GM23338 (cell line): ENCODE results near the gene GAA. TPM values are rescaled to one million over a fixed set of nuclear protein-coding genes. Genes with fewer than 3 reads are reported as not detected.
A peak's percentile ranks its signal among the peaks of the same experiment; 100 is the strongest.

Experiments used
- ATAC-seq: fragments of 200-7000 bp; cut with Tn5 transposase; 3 replicates; pipeline ENCODE4 v1.9.1; 2020
- DNase-seq: peaks from one replicate; pipeline ENCODE4 v3.0.0-alpha.2; 2015; ENCODE audit warnings: low spot score
- H2AFZ ChIP-seq: fragments of 200-600 bp; sonication (generic); 2 replicates; pipeline ENCODE4 v1.8.0; 2016; ENCODE audit warnings: antibody characterized with exemption, mild to moderate bottlenecking, moderate library complexity
- H3F3A ChIP-seq: fragments of 200-600 bp; sonication (generic); replicated peaks from 2 replicates; pipeline ENCODE4 v1.8.0; 2017; ENCODE audit warnings: antibody characterized with exemption, mixed run types, low read depth
- H3K27ac ChIP-seq: fragments of 200-600 bp; sonication (generic); 2 replicates; pipeline ENCODE4 v1.6.1; 2016; ENCODE audit warnings: low read depth
- H3K27me3 ChIP-seq: fragments of 200-600 bp; sonication (generic); 2 replicates; pipeline ENCODE4 v1.8.0; 2016; ENCODE audit warnings: mild to moderate bottlenecking, mixed run types, moderate library complexity; ENCODE audit not compliant: insufficient read depth
- H3K36me3 ChIP-seq: fragments of 200-600 bp; sonication (generic); 2 replicates; pipeline ENCODE4 v1.8.0; 2016; ENCODE audit warnings: mild to moderate bottlenecking; ENCODE audit not compliant: insufficient read depth
- H3K4me1 ChIP-seq: fragments of 200-600 bp; sonication (generic); 2 replicates; pipeline ENCODE4 v1.8.0; 2016; ENCODE audit warnings: mild to moderate bottlenecking, moderate library complexity; ENCODE audit not compliant: insufficient read depth
- H3K4me2 ChIP-seq: fragments of 200-600 bp; sonication (generic); 2 replicates; pipeline ENCODE4 v1.7.1; 2017; ENCODE audit warnings: mixed run types
- H3K4me3 ChIP-seq: fragments of 200-600 bp; sonication (generic); 2 replicates; pipeline ENCODE4 v1.6.1; 2016; ENCODE audit warnings: mixed run types
- H3K79me2 ChIP-seq: fragments of 200-600 bp; sonication (generic); replicated peaks from 2 replicates; pipeline ENCODE4 v1.8.0; 2017; ENCODE audit warnings: mild to moderate bottlenecking; ENCODE audit not compliant: insufficient read depth
- H3K9me2 ChIP-seq: fragments of 200-600 bp; sonication (generic); 2 replicates; pipeline ENCODE4 v1.8.0; 2017; ENCODE audit not compliant: insufficient read depth
- H4K20me1 ChIP-seq: fragments of 200-600 bp; sonication (generic); replicated peaks from 2 replicates; pipeline ENCODE4 v1.8.0; 2017; ENCODE audit warnings: mild to moderate bottlenecking; ENCODE audit not compliant: insufficient read depth
- H3K27ac Mint-ChIP-seq: 2 replicates; pipeline ENCODE4 v1.8.0; 2020; ENCODE audit warnings: inconsistent platforms, mild to moderate bottlenecking, moderate library complexity, mixed read lengths
- H3K27me3 Mint-ChIP-seq: 3 replicates; pipeline ENCODE4 v1.8.0; 2022; ENCODE audit warnings: low read depth, mild to moderate bottlenecking, moderate library complexity, mixed read lengths, inconsistent platforms; ENCODE audit not compliant: insufficient read depth, poor library complexity
- H3K36me3 Mint-ChIP-seq: 3 replicates; pipeline ENCODE4 v1.8.0; 2021; ENCODE audit warnings: low read depth, mild to moderate bottlenecking, inconsistent platforms, moderate library complexity, mixed read lengths
- H3K4me1 Mint-ChIP-seq: 3 replicates; pipeline ENCODE4 v1.8.0; 2020; ENCODE audit warnings: mild to moderate bottlenecking, inconsistent platforms, mixed read lengths
- H3K4me3 Mint-ChIP-seq: 3 replicates; pipeline ENCODE4 v1.8.0; 2021; ENCODE audit warnings: moderate library complexity, mild to moderate bottlenecking, inconsistent platforms, mixed read lengths
- H3K9me3 Mint-ChIP-seq: 3 replicates; pipeline ENCODE4 v1.8.0; 2020; ENCODE audit warnings: moderate library complexity, mild to moderate bottlenecking, inconsistent platforms, mixed read lengths
- CREB1 ChIP-seq: fragments of 250-450 bp; sonication (Bioruptor Pico); IDR thresholded peaks from 2 replicates; pipeline ENCODE4 v1.5.0; 2020; ENCODE audit warnings: low read depth, mild to moderate bottlenecking, moderate library complexity
- CTCF ChIP-seq, 2 experiments: fragments of 200-600 bp in 1 of 2; sonication (generic) in 1 of 2; conservative IDR thresholded peaks; 2 replicates each; pipeline versions ENCODE4 v1.5.1 to v1.6.1; 2016 to 2017; ENCODE audit warnings: antibody characterized with exemption in 2 of 2, low read depth in 2 of 2, mild to moderate bottlenecking in 2 of 2, moderate library complexity in 1 of 2
- EZH2 ChIP-seq: fragments of 200-600 bp; sonication (generic); IDR thresholded peaks from one replicate; pipeline ENCODE4 v1.8.0; 2017; ENCODE audit warnings: antibody characterized with exemption, mild to moderate bottlenecking, low read depth; ENCODE audit not compliant: unreplicated experiment
- EZH2phosphoT487 ChIP-seq: fragments of 200-600 bp; sonication (generic); IDR thresholded peaks from one replicate; pipeline ENCODE4 v1.8.1; 2018; ENCODE audit warnings: antibody characterized with exemption; ENCODE audit not compliant: unreplicated experiment
- JUNB ChIP-seq: IDR thresholded peaks from one replicate; pipeline ENCODE4 v1.6.1; 2016; ENCODE audit warnings: antibody characterized with exemption; ENCODE audit not compliant: unreplicated experiment
- NANOG ChIP-seq: IDR thresholded peaks from 2 replicates; pipeline ENCODE4 v1.6.1; 2016; ENCODE audit warnings: antibody characterized with exemption, borderline replicate concordance
- POLR2AphosphoS5 ChIP-seq: IDR thresholded peaks from 2 replicates; pipeline ENCODE4 v1.6.1; 2016; ENCODE audit warnings: antibody characterized with exemption, low read depth
- STAT1 ChIP-seq: IDR thresholded peaks from one replicate; pipeline ENCODE4 v1.6.1; 2016; ENCODE audit warnings: antibody characterized with exemption; ENCODE audit not compliant: unreplicated experiment
- ZNF114 ChIP-seq: fragments of 250-450 bp; sonication (Bioruptor Pico); IDR thresholded peaks from 2 replicates; pipeline ENCODE4 v1.5.0; 2020; ENCODE audit warnings: mild to moderate bottlenecking, moderate library complexity
- ZNF331 ChIP-seq: fragments of 250-450 bp; sonication (Bioruptor Pico); IDR thresholded peaks from 2 replicates; pipeline ENCODE4 v1.5.0; 2020; ENCODE audit warnings: low read depth, mild to moderate bottlenecking, moderate library complexity
- polyA plus RNA-seq: library from polyadenylated mRNA; unstranded; fragments of >200 nt; fragmentation: Nextera tagmentation; extraction: Ambion mirVana; gene quantifications from 2 replicates; pipeline ENCODE4 v1.2.1, GENCODE V29; 2016
- total RNA-seq: library from RNA; depleted of rRNA; stranded (reverse); fragments of >200 nt; shearing (Covaris generic); gene quantifications from 2 replicates; pipeline ENCODE4 v1.2.3, GENCODE V29; 2014
- TF ChIP-seq, protein P1 (sequence below): IDR thresholded peaks from one replicate; pipeline ENCODE4 v1.6.1; 2018; ENCODE audit warnings: antibody characterized with exemption; ENCODE audit not compliant: unreplicated experiment
- TF ChIP-seq, protein P2 (sequence below): IDR thresholded peaks from 2 replicates; pipeline ENCODE4 v1.6.1; 2016; ENCODE audit warnings: antibody characterized with exemption
- TF ChIP-seq, protein P3 (sequence below): fragments of 250-450 bp; sonication (Bioruptor Pico); IDR thresholded peaks from 2 replicates; pipeline ENCODE4 v1.5.0; 2020; ENCODE audit warnings: mild to moderate bottlenecking, moderate library complexity

The GAA gene
- total and polyA plus RNA-seq, 2 experiments from 2014 or later = 72.5 to 98.1 TPM

GRCh38 chr17:80053102-80053501, 48.3 kb upstream of the GAA start:
- Histone ChIP-seq H3K79me2 (no peaks in the 10 kb centered on the region), H3F3A (no peaks in the 10 kb centered on the region), H4K20me1 (no peaks in the 10 kb centered on the region), H2AFZ (no peak overlapping the region), H3K9me2 (no peaks in the 10 kb centered on the region), H3K36me3 (no peaks in the 10 kb centered on the region), H3K27ac (peak overlapping the region; percentile 51; the same call in 1 of the 2 replicates), H3K4me1 (peaks cover 6% of the 10 kb centered on the region), H3K4me3 (no peak overlapping the region), H3K27me3 (no peaks in the 10 kb centered on the region), H3K4me2 (no peak overlapping the region)
- no peak for ATAC-seq
- Mint-ChIP-seq H3K4me3 (no peak overlapping the region; the same call in 2 of the 3 replicates), H3K27me3 (peaks cover 9% of the 10 kb centered on the region), H3K9me3 (no peaks in the 10 kb centered on the region), H3K27ac (no peak overlapping the region), H3K36me3 (peaks cover 12% of the 10 kb centered on the region; the same call in 2 of the 3 replicates), H3K4me1 (peaks cover 24% of the 10 kb centered on the region)
- no peak for TF ChIP-seq ZNF114 (CRISPR knock-in tag)
- TF ChIP-seq, protein P1, sequence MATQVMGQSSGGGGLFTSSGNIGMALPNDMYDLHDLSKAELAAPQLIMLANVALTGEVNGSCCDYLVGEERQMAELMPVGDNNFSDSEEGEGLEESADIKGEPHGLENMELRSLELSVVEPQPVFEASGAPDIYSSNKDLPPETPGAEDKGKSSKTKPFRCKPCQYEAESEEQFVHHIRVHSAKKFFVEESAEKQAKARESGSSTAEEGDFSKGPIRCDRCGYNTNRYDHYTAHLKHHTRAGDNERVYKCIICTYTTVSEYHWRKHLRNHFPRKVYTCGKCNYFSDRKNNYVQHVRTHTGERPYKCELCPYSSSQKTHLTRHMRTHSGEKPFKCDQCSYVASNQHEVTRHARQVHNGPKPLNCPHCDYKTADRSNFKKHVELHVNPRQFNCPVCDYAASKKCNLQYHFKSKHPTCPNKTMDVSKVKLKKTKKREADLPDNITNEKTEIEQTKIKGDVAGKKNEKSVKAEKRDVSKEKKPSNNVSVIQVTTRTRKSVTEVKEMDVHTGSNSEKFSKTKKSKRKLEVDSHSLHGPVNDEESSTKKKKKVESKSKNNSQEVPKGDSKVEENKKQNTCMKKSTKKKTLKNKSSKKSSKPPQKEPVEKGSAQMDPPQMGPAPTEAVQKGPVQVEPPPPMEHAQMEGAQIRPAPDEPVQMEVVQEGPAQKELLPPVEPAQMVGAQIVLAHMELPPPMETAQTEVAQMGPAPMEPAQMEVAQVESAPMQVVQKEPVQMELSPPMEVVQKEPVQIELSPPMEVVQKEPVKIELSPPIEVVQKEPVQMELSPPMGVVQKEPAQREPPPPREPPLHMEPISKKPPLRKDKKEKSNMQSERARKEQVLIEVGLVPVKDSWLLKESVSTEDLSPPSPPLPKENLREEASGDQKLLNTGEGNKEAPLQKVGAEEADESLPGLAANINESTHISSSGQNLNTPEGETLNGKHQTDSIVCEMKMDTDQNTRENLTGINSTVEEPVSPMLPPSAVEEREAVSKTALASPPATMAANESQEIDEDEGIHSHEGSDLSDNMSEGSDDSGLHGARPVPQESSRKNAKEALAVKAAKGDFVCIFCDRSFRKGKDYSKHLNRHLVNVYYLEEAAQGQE = no peak
- no peak for TF ChIP-seq EZH2phosphoT487
- no peak for TF ChIP-seq JUNB
- TF ChIP-seq NANOG = no peak
- TF ChIP-seq EZH2 = no peak
- TF ChIP-seq POLR2AphosphoS5 = no peak
- TF ChIP-seq, protein P2, sequence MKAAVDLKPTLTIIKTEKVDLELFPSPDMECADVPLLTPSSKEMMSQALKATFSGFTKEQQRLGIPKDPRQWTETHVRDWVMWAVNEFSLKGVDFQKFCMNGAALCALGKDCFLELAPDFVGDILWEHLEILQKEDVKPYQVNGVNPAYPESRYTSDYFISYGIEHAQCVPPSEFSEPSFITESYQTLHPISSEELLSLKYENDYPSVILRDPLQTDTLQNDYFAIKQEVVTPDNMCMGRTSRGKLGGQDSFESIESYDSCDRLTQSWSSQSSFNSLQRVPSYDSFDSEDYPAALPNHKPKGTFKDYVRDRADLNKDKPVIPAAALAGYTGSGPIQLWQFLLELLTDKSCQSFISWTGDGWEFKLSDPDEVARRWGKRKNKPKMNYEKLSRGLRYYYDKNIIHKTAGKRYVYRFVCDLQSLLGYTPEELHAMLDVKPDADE = no peak
- no peak for TF ChIP-seq CREB1
- TF ChIP-seq, protein P3, sequence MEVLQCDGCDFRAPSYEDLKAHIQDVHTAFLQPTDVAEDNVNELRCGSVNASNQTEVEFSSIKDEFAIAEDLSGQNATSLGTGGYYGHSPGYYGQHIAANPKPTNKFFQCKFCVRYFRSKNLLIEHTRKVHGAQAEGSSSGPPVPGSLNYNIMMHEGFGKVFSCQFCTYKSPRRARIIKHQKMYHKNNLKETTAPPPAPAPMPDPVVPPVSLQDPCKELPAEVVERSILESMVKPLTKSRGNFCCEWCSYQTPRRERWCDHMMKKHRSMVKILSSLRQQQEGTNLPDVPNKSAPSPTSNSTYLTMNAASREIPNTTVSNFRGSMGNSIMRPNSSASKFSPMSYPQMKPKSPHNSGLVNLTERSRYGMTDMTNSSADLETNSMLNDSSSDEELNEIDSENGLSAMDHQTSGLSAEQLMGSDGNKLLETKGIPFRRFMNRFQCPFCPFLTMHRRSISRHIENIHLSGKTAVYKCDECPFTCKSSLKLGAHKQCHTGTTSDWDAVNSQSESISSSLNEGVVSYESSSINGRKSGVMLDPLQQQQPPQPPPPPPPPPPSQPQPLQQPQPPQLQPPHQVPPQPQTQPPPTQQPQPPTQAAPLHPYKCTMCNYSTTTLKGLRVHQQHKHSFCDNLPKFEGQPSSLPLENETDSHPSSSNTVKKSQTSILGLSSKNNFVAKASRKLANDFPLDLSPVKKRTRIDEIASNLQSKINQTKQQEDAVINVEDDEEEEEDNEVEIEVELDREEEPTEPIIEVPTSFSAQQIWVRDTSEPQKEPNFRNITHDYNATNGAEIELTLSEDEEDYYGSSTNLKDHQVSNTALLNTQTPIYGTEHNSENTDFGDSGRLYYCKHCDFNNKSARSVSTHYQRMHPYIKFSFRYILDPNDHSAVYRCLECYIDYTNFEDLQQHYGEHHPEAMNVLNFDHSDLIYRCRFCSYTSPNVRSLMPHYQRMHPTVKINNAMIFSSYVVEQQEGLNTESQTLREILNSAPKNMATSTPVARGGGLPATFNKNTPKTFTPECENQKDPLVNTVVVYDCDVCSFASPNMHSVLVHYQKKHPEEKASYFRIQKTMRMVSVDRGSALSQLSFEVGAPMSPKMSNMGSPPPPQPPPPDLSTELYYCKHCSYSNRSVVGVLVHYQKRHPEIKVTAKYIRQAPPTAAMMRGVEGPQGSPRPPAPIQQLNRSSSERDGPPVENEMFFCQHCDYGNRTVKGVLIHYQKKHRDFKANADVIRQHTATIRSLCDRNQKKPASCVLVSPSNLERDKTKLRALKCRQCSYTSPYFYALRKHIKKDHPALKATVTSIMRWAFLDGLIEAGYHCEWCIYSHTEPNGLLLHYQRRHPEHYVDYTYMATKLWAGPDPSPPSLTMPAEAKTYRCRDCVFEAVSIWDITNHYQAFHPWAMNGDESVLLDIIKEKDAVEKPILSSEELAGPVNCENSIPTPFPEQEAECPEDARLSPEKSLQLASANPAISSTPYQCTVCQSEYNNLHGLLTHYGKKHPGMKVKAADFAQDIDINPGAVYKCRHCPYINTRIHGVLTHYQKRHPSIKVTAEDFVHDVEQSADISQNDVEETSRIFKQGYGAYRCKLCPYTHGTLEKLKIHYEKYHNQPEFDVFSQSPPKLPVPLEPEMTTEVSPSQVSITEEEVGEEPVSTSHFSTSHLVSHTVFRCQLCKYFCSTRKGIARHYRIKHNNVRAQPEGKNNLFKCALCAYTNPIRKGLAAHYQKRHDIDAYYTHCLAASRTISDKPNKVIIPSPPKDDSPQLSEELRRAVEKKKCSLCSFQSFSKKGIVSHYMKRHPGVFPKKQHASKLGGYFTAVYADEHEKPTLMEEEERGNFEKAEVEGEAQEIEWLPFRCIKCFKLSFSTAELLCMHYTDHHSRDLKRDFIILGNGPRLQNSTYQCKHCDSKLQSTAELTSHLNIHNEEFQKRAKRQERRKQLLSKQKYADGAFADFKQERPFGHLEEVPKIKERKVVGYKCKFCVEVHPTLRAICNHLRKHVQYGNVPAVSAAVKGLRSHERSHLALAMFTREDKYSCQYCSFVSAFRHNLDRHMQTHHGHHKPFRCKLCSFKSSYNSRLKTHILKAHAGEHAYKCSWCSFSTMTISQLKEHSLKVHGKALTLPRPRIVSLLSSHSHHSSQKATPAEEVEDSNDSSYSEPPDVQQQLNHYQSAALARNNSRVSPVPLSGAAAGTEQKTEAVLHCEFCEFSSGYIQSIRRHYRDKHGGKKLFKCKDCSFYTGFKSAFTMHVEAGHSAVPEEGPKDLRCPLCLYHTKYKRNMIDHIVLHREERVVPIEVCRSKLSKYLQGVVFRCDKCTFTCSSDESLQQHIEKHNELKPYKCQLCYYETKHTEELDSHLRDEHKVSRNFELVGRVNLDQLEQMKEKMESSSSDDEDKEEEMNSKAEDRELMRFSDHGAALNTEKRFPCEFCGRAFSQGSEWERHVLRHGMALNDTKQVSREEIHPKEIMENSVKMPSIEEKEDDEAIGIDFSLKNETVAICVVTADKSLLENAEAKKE (CRISPR knock-in tag) = no peak
- TF ChIP-seq STAT1 = no peak
- no peak for TF ChIP-seq ZNF331
- no peak for TF ChIP-seq CTCF (conservative IDR thresholded peaks at IDR 0.05; ENCODE audit: low read depth in 2 of 2)
- no peak for DNase-seq
